Neutrophil (primary cell): Measurements from ENCODE around the gene BICDL1.
A peak's percentile ranks its signal among the peaks of the same experiment; 100 is the strongest.

Experiments used
- H3K27ac ChIP-seq: fragments of 200-600 bp; sonication (generic); 2 replicates; pipeline ENCODE4 v1.5.1; 2016; ENCODE audit warnings: mild to moderate bottlenecking, moderate library complexity
- H3K27me3 ChIP-seq: fragments of 200-600 bp; sonication (generic); 2 replicates; pipeline ENCODE4 v1.6.0; 2016; ENCODE audit warnings: mild to moderate bottlenecking
- H3K36me3 ChIP-seq: fragments of 200-600 bp; sonication (generic); 2 replicates; pipeline ENCODE4 v1.5.1; 2017
- H3K4me1 ChIP-seq, 2 experiments: fragments of 200-600 bp in 1 of 2; sonication (generic) in 1 of 2; 1 replicate in 1 of 2; 2 replicates in 1 of 2; pipeline versions ENCODE4 v1.5.1 to v1.6.1; 2013 to 2016; ENCODE audit warnings: low read depth in 1 of 2, low read length in 1 of 2, mild to moderate bottlenecking in 1 of 2, moderate library complexity in 1 of 2; ENCODE audit not compliant: control insufficient read depth in 1 of 2, insufficient read depth in 1 of 2
- H3K4me3 ChIP-seq, 2 experiments: fragments of 200-600 bp in 1 of 2; sonication (generic) in 1 of 2; 1 replicate in 1 of 2; 2 replicates in 1 of 2; pipeline ENCODE4 v1.5.1; 2013 to 2016; ENCODE audit warnings: low read depth in 1 of 2, low read length in 1 of 2, mild to moderate bottlenecking in 1 of 2, moderate library complexity in 1 of 2
- H3K9me3 ChIP-seq: fragments of 200-600 bp; sonication (generic); 2 replicates; pipeline ENCODE4 v1.5.1; 2016
- CTCF ChIP-seq: fragments of 200-600 bp; sonication (generic); IDR thresholded peaks from 2 replicates; pipeline ENCODE4 v1.5.1; 2016; ENCODE audit warnings: antibody characterized with exemption

The BICDL1 gene

GRCh38 chr12:120109570-120110267 lies 120.7 kb downstream of the BICDL1 start:
- no peaks in the 10 kb centered on the region for H3K27me3 ChIP-seq
- H3K4me1 ChIP-seq, result peaks cover 25% of the 10 kb centered on the region in 2 experiments
- no peaks in the 10 kb centered on the region for H3K9me3 ChIP-seq
- H3K27ac ChIP-seq, result peak overlapping the region; percentile 83
- H3K4me3 ChIP-seq, result no peak overlapping the region
- H3K36me3 ChIP-seq, result peaks cover 38% of the 10 kb centered on the region
- TF ChIP-seq CTCF, result no peak

GRCh38 chr12:120110550-120111501 lies 121.8 kb downstream of the BICDL1 start:
- H3K27me3 ChIP-seq, result no peaks in the 10 kb centered on the region
- H3K4me3 ChIP-seq, result peak overlapping the region in 1 of 2 experiments; percentile 22
- peaks cover 30% of the 10 kb centered on the region for H3K36me3 ChIP-seq
- H3K9me3 ChIP-seq, result no peaks in the 10 kb centered on the region
- no peak for TF ChIP-seq CTCF
- peak overlapping the region; percentile 83 for H3K27ac ChIP-seq
- H3K4me1 ChIP-seq, result peaks cover 37% of the 10 kb centered on the region in 2 experiments

- Histone ChIP-seq H3K27ac (peak overlapping the region; percentile 95), H3K4me1 (peaks cover 53 to 54% of the 10 kb centered on the region in 2 experiments), H3K4me3 (peak overlapping the region; percentile 73 to 99), H3K27me3 (no peaks in the 10 kb centered on the region), H3K36me3 (peaks cover 8% of the 10 kb centered on the region), H3K9me3 (no peaks in the 10 kb centered on the region)
- no peak for TF ChIP-seq CTCF
These were observed 126.0 kb downstream of the BICDL1 start for GRCh38 chr12:120115066-120115465.

GRCh38 chr12:120115692-120116440 lies 126.8 kb downstream of the BICDL1 start:
- Histone ChIP-seq H3K27me3 (no peaks in the 10 kb centered on the region), H3K27ac (peak overlapping the region; percentile 95), H3K36me3 (peaks cover 8% of the 10 kb centered on the region), H3K9me3 (no peaks in the 10 kb centered on the region), H3K4me1 (peaks cover 45 to 46% of the 10 kb centered on the region in 2 experiments), H3K4me3 (peak overlapping the region; percentile 73 to 99)
- TF ChIP-seq CTCF, result no peak

- TF ChIP-seq CTCF, result no peak
- Histone ChIP-seq H3K27me3 (no peaks in the 10 kb centered on the region), H3K4me3 (peak within 1 kb of the TSS; percentile 73 to 99), H3K27ac (peak within 1 kb of the TSS; percentile 95), H3K9me3 (no peaks in the 10 kb centered on the region), H3K36me3 (peaks cover 8% of the 10 kb centered on the region), H3K4me1 (peaks cover 39 to 40% of the 10 kb centered on the region in 2 experiments)
These were observed 127.4 kb downstream of the BICDL1 start, which contains the start of gene RAB35 for GRCh38 chr12:120116441-120116791. Gene RAB35, minus strand, starts transcription at chr12:120116753. Its CDS starts 103 bp downstream, at chr12:120116650.
